GM18907 (cell line): Measurements from ENCODE around the gene PRAMEF20.

Source experiments
- ATAC-seq: cut with Tn5 transposase; IDR thresholded peaks from one replicate; pipeline ENCODE4 v1.9.1; 2021; ENCODE audit warnings: mild to moderate bottlenecking, moderate library complexity; ENCODE audit not compliant: unreplicated experiment

PRAMEF20 gene

DNA sequence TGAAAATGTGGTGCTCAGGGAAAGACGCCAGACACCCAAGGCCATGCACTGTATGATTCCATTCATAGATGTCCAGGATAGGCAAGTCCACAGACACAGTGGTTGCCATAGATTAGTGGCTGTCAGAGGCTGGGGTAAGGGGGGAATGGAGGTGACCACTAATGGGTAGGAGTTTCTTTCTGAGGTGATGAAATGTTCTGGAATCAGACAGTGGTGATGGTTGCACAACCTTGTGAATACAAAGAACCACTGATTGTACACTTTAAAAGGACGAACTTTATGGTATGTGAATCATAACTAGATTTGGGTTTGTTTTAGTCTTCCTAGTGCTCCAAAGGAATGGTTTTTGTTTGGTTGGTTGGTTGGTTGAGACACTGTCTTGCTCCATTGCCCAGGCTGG is 51.7 kb downstream of the PRAMEF20 start:
- no peak for ATAC-seq

DNA sequence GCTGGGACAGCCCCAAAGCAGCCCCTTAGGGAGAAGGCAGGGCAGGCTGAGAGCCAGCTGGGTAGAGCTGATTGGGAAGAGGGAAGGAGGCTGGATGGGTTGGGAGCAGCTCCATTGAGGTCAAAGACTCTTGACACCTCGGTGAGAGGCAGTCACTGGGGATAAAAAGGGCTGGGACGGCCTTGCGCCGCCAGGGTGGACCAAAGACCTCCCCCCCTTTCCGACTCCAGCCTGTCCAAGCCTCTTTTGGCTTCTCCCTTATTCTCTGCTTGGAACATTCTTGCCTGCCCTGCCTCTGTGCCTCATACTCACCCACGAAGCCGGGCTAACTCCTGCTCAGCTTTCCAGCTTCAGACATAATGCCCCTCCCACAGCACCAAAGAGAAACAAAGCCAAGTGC is 52.4 kb downstream of the PRAMEF20 start:
- no peak for ATAC-seq

DNA sequence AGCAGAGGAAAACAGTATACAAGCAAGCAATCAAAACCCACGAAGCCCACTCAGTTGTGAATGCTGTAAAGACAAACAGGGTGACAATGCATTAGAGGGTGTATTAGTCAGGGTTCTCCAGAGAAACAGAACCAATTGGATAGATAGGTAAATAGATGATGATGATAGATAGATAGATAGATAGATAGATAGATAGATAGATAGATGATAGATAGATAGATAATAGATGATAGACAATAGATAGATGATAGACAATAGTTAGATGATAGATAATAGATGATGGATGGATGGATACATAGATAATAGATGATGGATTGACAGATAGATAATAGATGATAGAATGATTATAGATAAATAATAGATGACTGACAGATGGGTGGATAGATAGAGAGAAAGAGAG is 55.3 kb downstream of the PRAMEF20 start:
- ATAC-seq: no peak

- ATAC-seq: no peak
Measured at GRCh38 chr1:13469343-13469742, 59.1 kb downstream of the PRAMEF20 start.
